Activated CD4-positive, alpha-beta T cell treated with anti-CD3 and anti-CD28 coated beads, Interleukin-2, amount 50 U/mL, for 16 hours (primary cell): ENCODE results near the gene MAIP1.

Source experiments
- DNase-seq: peaks from one replicate; pipeline ENCODE4 v3.0.0-alpha.2; 2020

MAIP1 gene

DNA sequence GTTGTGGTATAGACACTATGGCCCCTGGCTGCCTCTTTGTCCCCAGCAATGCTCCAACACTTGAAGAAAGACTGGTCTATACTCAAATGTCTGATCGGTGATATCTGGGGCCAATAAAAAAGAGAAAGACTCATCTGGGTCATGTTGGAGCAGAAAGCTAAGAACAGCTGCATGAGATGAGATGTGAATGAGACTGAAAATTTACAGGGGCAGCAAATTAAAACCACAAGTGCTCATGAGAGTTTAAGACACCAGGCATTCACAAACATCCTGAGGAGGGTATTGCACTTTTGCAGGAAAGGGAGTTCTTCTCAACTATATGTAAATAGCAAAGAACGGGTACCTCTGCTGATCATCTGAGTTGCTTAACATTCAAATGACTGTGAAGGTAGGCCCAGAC, 36.3 kb downstream of the MAIP1 start:
- DNase-seq: no peak

DNA sequence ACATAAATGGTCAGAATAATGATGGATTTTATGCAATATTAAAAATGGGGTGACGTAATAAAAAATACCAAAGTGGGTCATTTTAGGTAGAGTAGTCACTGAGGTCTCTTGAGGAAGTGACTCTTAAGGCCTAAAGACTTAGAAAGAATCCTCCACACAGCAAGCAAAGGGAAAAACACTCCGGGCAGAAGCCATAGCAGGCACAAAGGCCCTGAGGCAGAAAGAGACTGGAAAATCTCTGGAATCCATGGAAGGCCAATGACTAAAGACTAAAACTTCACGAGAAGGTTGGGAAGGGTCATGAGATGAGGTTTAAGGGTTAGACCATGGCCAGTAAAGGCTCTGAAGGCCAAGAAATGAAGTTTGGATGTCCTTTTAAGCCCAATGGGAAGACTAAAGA, 36.9 kb downstream of the MAIP1 start:
- no peak for DNase-seq

DNA sequence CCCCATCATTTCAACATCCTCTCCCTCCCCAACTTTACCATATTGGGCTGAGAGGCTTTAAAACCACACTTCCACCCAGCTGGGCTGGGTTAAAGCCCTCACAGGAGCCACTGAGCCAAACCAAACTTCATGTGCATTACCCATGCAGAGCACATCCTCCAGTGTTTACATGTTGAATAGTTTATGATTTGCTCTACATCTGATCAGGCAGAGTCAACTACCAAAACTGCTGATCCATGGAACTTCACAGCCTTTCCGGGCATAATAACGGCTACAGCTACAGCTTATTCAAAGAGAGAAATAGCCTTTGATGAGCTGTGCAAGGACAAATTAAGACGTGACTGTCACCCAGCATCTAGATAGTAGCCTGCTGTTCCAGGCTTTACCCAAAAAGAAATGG, 39.0 kb downstream of the MAIP1 start:
- no peak for DNase-seq

DNA sequence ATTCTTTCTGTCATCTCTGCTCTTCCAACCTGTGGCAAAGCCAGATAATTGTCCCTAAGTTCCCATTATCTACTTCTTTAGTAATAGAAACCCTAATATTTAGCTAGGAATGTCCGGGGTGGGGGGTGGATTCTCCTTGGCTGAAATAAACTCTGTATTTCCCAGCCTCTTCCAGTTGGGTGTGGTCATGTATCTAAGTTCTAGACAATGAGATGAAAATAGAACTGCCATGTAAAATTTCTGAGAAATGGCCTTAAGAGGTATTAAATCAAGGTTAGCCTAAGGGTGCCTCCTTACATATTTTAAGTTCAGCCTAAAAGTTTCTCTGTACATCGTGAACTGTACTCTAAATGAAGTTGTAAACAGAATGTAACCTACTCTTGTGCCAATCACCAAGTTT, 39.5 kb downstream of the MAIP1 start:
- no peak for DNase-seq

DNA sequence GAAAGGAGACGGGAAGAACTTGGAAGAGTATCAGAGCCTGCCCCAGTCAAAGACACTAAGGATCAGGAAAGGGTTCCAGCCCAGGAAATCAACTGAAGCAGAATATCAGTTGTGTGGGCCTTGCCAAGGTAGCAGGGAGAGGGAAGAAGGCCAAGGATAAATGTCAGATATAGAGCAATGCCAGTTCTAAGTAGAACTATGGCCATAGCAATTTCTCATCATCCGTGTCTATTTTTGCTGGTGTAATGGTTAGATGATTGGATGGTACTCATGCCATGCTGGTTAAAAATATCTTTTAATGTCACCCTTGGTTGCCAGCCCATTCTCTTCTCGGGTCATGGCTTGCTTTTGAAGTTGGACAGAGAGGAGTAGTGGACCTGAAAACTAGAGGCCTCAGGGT, 41.9 kb downstream of the MAIP1 start:
- DNase-seq: no peak

DNA sequence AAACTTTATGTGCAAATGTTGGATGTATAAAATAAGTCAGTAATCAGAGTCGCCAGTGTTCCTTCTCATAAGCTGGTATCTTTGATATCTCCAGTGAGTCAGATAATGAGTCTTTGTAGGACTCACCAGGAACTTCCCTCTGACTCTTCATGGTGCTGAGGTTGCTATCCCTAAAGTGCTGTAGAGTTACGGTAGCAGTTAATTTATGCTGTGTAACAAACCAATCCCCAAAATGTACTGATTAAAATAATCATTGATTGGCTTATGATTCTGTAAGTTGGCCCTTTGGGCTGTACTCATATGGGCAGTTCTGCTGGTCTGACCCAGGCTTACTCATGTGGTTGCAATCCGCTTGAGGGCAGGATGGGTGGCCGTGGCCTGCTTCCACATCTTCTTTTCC, 43.8 kb downstream of the MAIP1 start:
- DNase-seq: no peak

DNA sequence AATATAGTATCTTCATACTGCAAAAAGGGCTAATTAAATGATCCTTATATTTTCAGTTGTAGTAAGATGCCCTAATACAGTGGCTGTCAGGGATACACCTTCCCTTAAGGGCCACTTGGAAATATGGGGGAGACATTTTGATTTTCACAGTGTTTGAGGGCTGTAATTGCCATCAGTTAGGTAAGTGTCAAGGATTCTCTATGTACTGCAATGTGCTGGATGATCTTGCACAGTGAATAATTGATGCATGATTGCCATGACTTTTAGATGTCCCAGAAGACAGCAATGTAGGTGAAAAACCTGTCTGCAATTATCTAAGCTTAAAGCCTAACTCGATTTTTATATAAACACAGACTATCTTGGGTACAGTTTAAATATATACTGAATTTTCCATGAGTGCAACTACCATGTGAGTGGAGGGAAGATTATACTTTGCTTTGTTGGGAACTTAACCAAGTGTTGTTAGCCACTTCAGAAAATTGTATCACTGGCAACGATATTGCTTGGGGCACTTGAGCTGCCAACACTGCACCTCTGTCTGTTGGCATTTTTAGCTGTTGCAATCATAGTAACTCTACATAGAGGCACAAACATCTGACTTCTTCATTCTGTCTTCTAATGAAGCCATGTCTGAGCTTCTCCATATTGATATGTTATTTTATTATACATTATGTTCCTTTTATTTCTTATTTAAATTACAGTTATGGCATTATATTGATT, 45.2 kb downstream of the MAIP1 start:
- no peak for DNase-seq

DNA sequence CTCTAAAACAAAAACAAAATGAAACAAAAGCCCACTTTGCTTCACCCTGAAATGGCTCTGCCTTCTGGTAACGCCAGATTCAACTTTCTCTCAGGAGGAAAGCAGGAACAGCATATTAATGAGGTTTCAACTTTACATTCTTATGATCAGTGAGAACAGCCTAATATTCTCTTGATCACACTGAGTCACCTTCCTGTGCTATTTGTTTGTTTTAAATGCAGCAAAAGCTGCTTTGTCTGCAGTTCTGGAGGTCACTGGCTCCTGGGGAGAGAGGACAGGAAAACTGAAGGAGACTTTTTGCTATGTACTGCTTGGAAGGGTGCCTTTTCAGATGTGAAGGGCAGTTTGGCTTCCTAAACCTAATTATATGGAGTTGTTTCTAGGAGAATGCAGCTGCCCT, 48.1 kb downstream of the MAIP1 start:
- DNase-seq: no peak

DNA sequence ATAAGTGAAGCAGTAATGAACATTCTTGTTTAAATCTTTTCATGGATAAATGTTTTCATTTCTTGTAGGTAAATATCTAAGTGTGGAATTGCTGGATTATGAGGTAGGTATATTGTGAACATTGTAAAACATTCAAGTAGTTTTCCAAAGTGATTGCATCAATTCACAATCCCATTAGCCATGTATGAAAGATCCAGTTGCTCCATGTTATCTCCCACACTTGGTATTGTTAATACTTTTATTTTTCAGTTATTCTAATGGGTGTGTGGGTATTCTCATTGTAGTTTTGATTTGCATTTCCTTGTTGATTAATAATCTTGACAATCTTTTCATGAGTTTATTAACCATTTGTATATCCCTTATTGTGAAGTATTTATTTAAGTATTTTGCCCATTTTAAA, 50.3 kb downstream of the MAIP1 start:
- DNase-seq: no peak

DNA sequence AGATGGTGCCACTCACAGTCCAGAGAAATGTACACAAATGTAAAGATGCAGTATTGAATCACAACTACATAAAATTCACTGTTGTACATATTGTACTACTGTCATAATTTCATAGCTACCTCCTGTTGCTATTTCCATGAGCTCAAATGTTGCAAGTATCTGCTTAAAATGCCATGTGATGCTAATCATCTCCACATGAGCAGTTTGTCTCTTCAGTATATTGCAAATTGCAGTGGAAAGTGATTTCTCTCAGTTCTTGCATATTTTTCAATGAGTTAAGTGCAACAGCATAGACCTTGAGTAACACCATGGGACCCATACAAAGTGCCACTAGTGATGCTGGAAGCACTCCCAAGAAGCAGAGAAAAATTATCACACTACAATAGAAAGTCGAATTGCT, 51.9 kb downstream of the MAIP1 start:
- no peak for DNase-seq

DNA sequence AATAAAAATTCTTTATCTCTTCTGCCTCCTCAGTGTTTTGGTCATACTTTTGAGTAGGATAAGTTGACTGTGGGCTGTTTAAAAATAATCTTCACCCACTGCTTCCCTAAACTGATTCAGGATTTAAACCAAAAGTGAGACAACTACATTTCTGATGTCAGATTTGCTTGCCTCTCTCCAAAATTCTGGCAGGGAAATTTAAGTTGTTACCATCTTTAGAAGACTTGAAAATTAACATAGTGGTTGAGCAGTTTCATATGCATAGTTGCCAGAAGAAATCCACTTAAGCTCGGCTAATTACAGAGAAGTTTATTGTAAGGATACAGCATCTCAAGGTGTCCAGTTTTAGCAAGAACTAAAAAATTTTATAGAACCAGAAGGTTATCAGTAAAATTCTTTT, 57.0 kb downstream of the MAIP1 start:
- DNase-seq: no peak
